Mesenchymal stem cell (in vitro differentiated cells and primary cell): ENCODE measurements around the gene CD109.

Experiments used
- DNase-seq: peaks from one replicate; pipeline ENCODE4 v3.0.0-alpha.2; 2013
- H2AFZ ChIP-seq: one replicate; pipeline ENCODE4 v1.6.1; 2013; ENCODE audit warnings: low read depth, mild to moderate bottlenecking, control low read depth, inconsistent platforms, low read length, moderate library complexity
- H2AK5ac ChIP-seq: 2 replicates; pipeline ENCODE4 v1.6.1; 2013; ENCODE audit warnings: low read length, moderate library complexity, mild to moderate bottlenecking, inconsistent platforms; ENCODE audit not compliant: severe bottlenecking
- H2BK120ac ChIP-seq: one replicate; pipeline ENCODE4 v1.6.1; 2013; ENCODE audit warnings: low read depth, mild to moderate bottlenecking, inconsistent platforms, low read length, moderate library complexity
- H2BK12ac ChIP-seq, 2 experiments: one replicate each; pipeline ENCODE4 v1.6.1; 2013; ENCODE audit warnings: inconsistent platforms in 2 of 2, low read length in 2 of 2, mild to moderate bottlenecking in 2 of 2, moderate library complexity in 2 of 2, control low read depth in 1 of 2
- H2BK15ac ChIP-seq: one replicate; pipeline ENCODE4 v1.6.1; 2013; ENCODE audit warnings: mild to moderate bottlenecking, low read depth, inconsistent platforms; ENCODE audit not compliant: poor library complexity, severe bottlenecking
- H2BK5ac ChIP-seq: 2 replicates; pipeline ENCODE4 v1.6.1; 2013; ENCODE audit warnings: low read depth, mild to moderate bottlenecking, low read length, control low read depth, inconsistent platforms; ENCODE audit not compliant: poor library complexity, severe bottlenecking
- H3K14ac ChIP-seq, 2 experiments: one replicate each; pipeline ENCODE4 v1.6.1; 2013; ENCODE audit warnings: inconsistent platforms in 2 of 2, low read length in 2 of 2, control low read depth in 1 of 2, mild to moderate bottlenecking in 1 of 2, moderate library complexity in 1 of 2
- H3K18ac ChIP-seq, 2 experiments: one replicate each; pipeline ENCODE4 v1.6.1; 2013; ENCODE audit warnings: inconsistent platforms in 2 of 2, low read length in 2 of 2, control low read depth in 1 of 2, low read depth in 1 of 2, mild to moderate bottlenecking in 1 of 2
- H3K23ac ChIP-seq, 2 experiments: one replicate each; pipeline ENCODE4 v1.6.1; 2013; ENCODE audit warnings: inconsistent platforms in 2 of 2, low read length in 2 of 2, mild to moderate bottlenecking in 2 of 2, moderate library complexity in 2 of 2, control low read depth in 1 of 2
- H3K27ac ChIP-seq: 2 replicates; pipeline ENCODE4 v1.5.1; 2013; ENCODE audit warnings: mild to moderate bottlenecking, moderate library complexity, low read length, control low read depth, inconsistent platforms; ENCODE audit not compliant: poor library complexity, severe bottlenecking
- H3K27me3 ChIP-seq, 2 experiments: 2 replicates each; pipeline versions ENCODE4 v1.6.1 to v1.7.0; 2013; ENCODE audit warnings: low read length in 2 of 2, mild to moderate bottlenecking in 2 of 2, moderate library complexity in 2 of 2, control low read depth in 1 of 2, inconsistent platforms in 1 of 2; ENCODE audit not compliant: control insufficient read depth in 1 of 2, insufficient read depth in 1 of 2
- H3K36me3 ChIP-seq, 2 experiments: 2 replicates each; pipeline versions ENCODE4 v1.6.1 to v1.7.0; 2013; ENCODE audit warnings: low read length in 2 of 2, control low read depth in 1 of 2, inconsistent platforms in 1 of 2, low read depth in 1 of 2, mild to moderate bottlenecking in 1 of 2; ENCODE audit not compliant: insufficient read depth in 2 of 2, control insufficient read depth in 1 of 2
- H3K4ac ChIP-seq, 2 experiments: one replicate each; pipeline ENCODE4 v1.6.1; 2013; ENCODE audit warnings: inconsistent platforms in 2 of 2, low read length in 2 of 2, mild to moderate bottlenecking in 2 of 2, moderate library complexity in 2 of 2, control low read depth in 1 of 2, low read depth in 1 of 2
- H3K4me1 ChIP-seq: 2 replicates; pipeline ENCODE4 v1.6.1; 2013; ENCODE audit warnings: low read depth, low read length, control low read depth; ENCODE audit not compliant: control insufficient read depth, insufficient read depth
- H3K4me2 ChIP-seq: 2 replicates; pipeline ENCODE4 v1.6.1; 2013; ENCODE audit warnings: low read length, mild to moderate bottlenecking, inconsistent platforms; ENCODE audit not compliant: poor library complexity, severe bottlenecking
- H3K4me3 ChIP-seq, 2 experiments: 2 replicates each; pipeline versions ENCODE4 v1.5.1 to v1.7.0; 2013; ENCODE audit warnings: low read length in 2 of 2, mild to moderate bottlenecking in 2 of 2, control low read depth in 1 of 2, low read depth in 1 of 2; ENCODE audit not compliant: insufficient read depth in 1 of 2
- H3K79me1 ChIP-seq: replicated peaks from 2 replicates; pipeline ENCODE4 v1.6.1; 2013; ENCODE audit warnings: mild to moderate bottlenecking, control low read depth, low read length, inconsistent platforms; ENCODE audit not compliant: poor library complexity, severe bottlenecking
- H3K9ac ChIP-seq: 2 replicates; pipeline ENCODE4 v1.7.0; 2013; ENCODE audit warnings: mild to moderate bottlenecking, low read length, moderate library complexity
- H3K9me3 ChIP-seq: 2 replicates; pipeline ENCODE4 v1.7.0; 2013; ENCODE audit warnings: mild to moderate bottlenecking, low read length; ENCODE audit not compliant: control insufficient read depth
- H4K8ac ChIP-seq: one replicate; pipeline ENCODE4 v1.6.1; 2013; ENCODE audit warnings: inconsistent platforms, mild to moderate bottlenecking, low read length, moderate library complexity
- H4K91ac ChIP-seq: one replicate; pipeline ENCODE4 v1.6.1; 2013; ENCODE audit warnings: mild to moderate bottlenecking, low read length, inconsistent platforms
- WGBS: methylation state at CpG from one replicate; pipeline ENCODE4 v1.1.7; 2013; ENCODE audit warnings: mixed read lengths; 5-methylcytosine and 5-hydroxymethylcytosine counted together

CD109 gene

DNA sequence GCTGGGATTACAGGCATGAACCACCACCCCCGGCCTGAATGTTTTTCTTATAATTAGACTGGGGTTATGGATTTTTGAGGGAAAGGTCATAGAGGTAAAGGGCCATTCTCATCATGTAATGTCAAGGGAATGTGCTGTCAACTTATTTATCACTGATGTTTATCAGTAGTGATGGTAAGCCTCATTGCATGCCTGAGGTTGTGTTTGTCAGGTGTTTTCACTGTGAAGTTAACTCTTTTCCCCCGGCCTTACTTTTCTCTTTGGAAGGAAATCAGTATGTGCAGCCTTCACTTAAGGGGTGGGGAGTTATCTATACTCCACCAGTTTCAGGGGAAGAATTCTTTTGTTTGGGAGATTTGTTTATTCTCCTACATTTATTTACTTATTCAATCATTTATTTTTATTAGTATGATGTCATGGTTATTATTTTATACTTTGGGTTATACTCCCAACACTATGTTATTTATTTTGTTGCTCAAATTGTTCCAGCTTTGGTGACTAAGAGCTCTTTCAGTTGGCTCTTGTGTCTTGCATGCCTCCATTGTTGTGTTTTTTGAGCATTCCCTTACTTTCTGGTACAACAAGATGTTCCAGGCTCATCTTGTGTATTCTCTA, 39.4 kb upstream of the CD109 start:
- H2BK12ac ChIP-seq = no peak overlapping the region
- no peak overlapping the region for H3K4me3 ChIP-seq
- H4K91ac ChIP-seq = no peak overlapping the region
- H2BK15ac ChIP-seq = no peak overlapping the region
- no peak overlapping the region for H2BK120ac ChIP-seq
- no peak overlapping the region for H4K8ac ChIP-seq
- H3K9ac ChIP-seq = no peak overlapping the region
- no peak overlapping the region for H3K4ac ChIP-seq
- no peak overlapping the region for H3K23ac ChIP-seq
- H3K79me1 ChIP-seq = peaks cover 4% of the 10 kb centered on the region
- WGBS = 87% methylated on average over 2 of the region's 2 CpGs
- no peaks in the 10 kb centered on the region for H3K27me3 ChIP-seq
- no peaks in the 10 kb centered on the region for H3K9me3 ChIP-seq
- H3K4me1 ChIP-seq = no peaks in the 10 kb centered on the region
- no peak overlapping the region for H3K4me2 ChIP-seq
- no peak overlapping the region for H3K27ac ChIP-seq
- H3K36me3 ChIP-seq = peaks cover 0 to 7% of the 10 kb centered on the region in 2 experiments
- no peak overlapping the region for H2AK5ac ChIP-seq
- H2BK5ac ChIP-seq = no peak overlapping the region
- DNase-seq = no peak
- H3K14ac ChIP-seq = no peak overlapping the region
- H2AFZ ChIP-seq = no peak overlapping the region
- H3K18ac ChIP-seq = no peak overlapping the region

DNA sequence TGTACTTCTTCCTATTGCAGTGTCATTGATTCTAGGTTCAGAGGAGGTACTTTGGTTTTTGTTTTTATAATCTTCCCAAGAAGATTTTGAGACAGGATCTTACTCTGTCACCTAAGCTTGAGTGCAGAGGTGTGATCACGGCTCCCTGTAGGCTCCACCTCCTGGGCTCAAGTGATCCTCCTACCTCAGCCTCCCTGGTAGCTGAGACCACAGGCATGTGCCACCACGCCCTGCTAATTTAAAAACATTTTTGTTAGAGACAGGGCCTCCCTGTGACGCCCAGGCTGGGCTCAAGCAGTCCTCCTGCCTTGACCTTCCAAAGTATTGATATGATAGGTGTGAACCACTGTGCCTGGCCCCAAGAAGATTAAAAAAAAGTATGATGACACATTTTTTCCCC, 38.8 kb upstream of the CD109 start:
- H3K18ac ChIP-seq = no peak overlapping the region
- H3K27ac ChIP-seq = no peak overlapping the region
- H2AK5ac ChIP-seq = no peak overlapping the region
- no peaks in the 10 kb centered on the region for H3K9me3 ChIP-seq
- H2BK5ac ChIP-seq = no peak overlapping the region
- WGBS = 93% methylated on average over 3 of the region's 3 CpGs
- H3K79me1 ChIP-seq = peaks cover 4% of the 10 kb centered on the region
- no peaks in the 10 kb centered on the region for H3K4me1 ChIP-seq
- no peaks in the 10 kb centered on the region for H3K27me3 ChIP-seq
- H3K23ac ChIP-seq = no peak overlapping the region
- H4K91ac ChIP-seq = no peak overlapping the region
- no peak overlapping the region for H3K4ac ChIP-seq
- H2BK12ac ChIP-seq = no peak overlapping the region
- H3K9ac ChIP-seq = no peak overlapping the region
- H2BK120ac ChIP-seq = no peak overlapping the region
- H2BK15ac ChIP-seq = no peak overlapping the region
- H2AFZ ChIP-seq = no peak overlapping the region
- H3K36me3 ChIP-seq = peaks cover 0 to 7% of the 10 kb centered on the region in 2 experiments
- no peak overlapping the region for H3K4me3 ChIP-seq
- no peak for DNase-seq
- no peak overlapping the region for H3K4me2 ChIP-seq
- H4K8ac ChIP-seq = no peak overlapping the region
- no peak overlapping the region for H3K14ac ChIP-seq

DNA sequence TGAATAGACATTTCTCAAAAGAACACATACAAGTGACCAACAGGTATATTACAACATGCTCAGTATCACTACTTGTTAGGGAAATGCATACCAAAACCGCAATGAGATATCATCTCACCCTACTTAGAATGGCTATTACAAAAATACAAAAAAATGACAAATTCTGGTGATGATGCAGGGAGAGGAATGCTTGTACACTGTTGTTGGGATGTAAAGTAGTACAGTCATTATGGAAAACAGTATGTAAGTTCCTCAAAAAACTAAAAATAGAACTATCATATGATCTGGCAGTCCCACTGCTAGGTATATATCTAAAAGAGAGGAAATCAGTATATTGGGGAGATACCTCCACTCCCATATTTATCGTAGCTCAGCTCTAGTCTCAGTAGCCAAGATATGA, 31.3 kb upstream of the CD109 start:
- WGBS = 100% methylated on average over 1 of the region's 2 CpGs
- no peaks in the 10 kb centered on the region for H3K27me3 ChIP-seq
- H3K18ac ChIP-seq = no peak overlapping the region
- no peaks in the 10 kb centered on the region for H3K4me1 ChIP-seq
- DNase-seq = no peak
- H3K14ac ChIP-seq = no peak overlapping the region
- H2BK12ac ChIP-seq = no peak overlapping the region
- no peaks in the 10 kb centered on the region for H3K79me1 ChIP-seq
- H2BK15ac ChIP-seq = no peak overlapping the region
- no peaks in the 10 kb centered on the region for H3K9me3 ChIP-seq
- H4K91ac ChIP-seq = no peak overlapping the region
- no peak overlapping the region for H3K27ac ChIP-seq
- H2AK5ac ChIP-seq = no peak overlapping the region
- H3K9ac ChIP-seq = no peak overlapping the region
- H3K4ac ChIP-seq = no peak overlapping the region
- no peaks in the 10 kb centered on the region for H3K36me3 ChIP-seq
- no peak overlapping the region for H3K4me2 ChIP-seq
- H3K23ac ChIP-seq = no peak overlapping the region
- H2BK5ac ChIP-seq = no peak overlapping the region
- H2AFZ ChIP-seq = no peak overlapping the region
- H4K8ac ChIP-seq = no peak overlapping the region
- H3K4me3 ChIP-seq = no peak overlapping the region
- no peak overlapping the region for H2BK120ac ChIP-seq

DNA sequence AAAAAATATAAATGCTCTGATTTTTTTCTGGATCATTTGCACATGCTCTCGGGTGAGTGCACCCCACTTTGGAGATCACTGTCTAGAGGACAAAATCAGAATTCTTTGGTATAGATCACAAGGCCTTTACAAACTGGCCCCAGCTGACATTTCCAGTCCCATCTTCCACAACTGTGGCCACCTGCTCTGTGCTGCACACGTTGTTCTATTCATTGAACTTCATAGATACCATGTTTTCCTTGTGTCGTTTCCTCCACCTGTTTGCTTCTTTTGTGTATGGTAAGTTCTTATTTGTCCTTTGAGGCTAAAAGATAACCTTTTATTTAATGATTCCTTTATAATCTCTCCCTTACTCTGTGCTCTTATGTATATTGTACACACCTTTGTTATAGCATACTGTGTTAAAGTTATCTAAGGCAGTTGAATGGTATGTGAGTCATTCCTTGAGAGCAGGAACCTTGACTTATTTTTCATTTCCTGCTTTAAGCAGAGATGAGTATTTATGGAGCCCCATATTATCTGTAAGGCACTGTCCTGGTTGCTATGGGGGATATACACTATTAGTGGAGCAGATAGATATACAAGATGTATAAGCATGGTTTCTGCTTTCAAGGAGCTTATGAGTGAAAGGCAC, 30.2 kb upstream of the CD109 start:
- no peak overlapping the region for H3K4ac ChIP-seq
- no peaks in the 10 kb centered on the region for H3K79me1 ChIP-seq
- H2AFZ ChIP-seq = no peak overlapping the region
- H3K9me3 ChIP-seq = no peaks in the 10 kb centered on the region
- H2BK12ac ChIP-seq = no peak overlapping the region
- no peak overlapping the region for H2BK5ac ChIP-seq
- peak; percentile 18 for DNase-seq
- WGBS = 96% methylated on average over 1 of the region's 3 CpGs
- H3K14ac ChIP-seq = no peak overlapping the region
- H3K18ac ChIP-seq = no peak overlapping the region
- H3K4me3 ChIP-seq = no peak overlapping the region
- no peak overlapping the region for H4K91ac ChIP-seq
- no peak overlapping the region for H2BK15ac ChIP-seq
- no peak overlapping the region for H3K27ac ChIP-seq
- H3K23ac ChIP-seq = no peak overlapping the region
- H3K27me3 ChIP-seq = no peaks in the 10 kb centered on the region
- H3K36me3 ChIP-seq = no peaks in the 10 kb centered on the region
- H2BK120ac ChIP-seq = no peak overlapping the region
- no peak overlapping the region for H3K4me2 ChIP-seq
- H3K9ac ChIP-seq = no peak overlapping the region
- no peaks in the 10 kb centered on the region for H3K4me1 ChIP-seq
- no peak overlapping the region for H4K8ac ChIP-seq
- H2AK5ac ChIP-seq = no peak overlapping the region
